HG03558 (cell line): ENCODE data around the gene SLC25A53.
"Not testable (repeated sequence)": the region's sequence is repeated elsewhere in the genome, so short reads cannot be mapped to it uniquely, and the experiment has no call there.

Source experiments
- ATAC-seq: cut with Tn5 transposase; IDR thresholded peaks from one replicate; pipeline ENCODE4 v1.9.1; 2021; ENCODE audit warnings: moderate number of reproducible peaks; ENCODE audit not compliant: unreplicated experiment; ENCODE audit errors: extremely low read depth

SLC25A53 gene

DNA sequence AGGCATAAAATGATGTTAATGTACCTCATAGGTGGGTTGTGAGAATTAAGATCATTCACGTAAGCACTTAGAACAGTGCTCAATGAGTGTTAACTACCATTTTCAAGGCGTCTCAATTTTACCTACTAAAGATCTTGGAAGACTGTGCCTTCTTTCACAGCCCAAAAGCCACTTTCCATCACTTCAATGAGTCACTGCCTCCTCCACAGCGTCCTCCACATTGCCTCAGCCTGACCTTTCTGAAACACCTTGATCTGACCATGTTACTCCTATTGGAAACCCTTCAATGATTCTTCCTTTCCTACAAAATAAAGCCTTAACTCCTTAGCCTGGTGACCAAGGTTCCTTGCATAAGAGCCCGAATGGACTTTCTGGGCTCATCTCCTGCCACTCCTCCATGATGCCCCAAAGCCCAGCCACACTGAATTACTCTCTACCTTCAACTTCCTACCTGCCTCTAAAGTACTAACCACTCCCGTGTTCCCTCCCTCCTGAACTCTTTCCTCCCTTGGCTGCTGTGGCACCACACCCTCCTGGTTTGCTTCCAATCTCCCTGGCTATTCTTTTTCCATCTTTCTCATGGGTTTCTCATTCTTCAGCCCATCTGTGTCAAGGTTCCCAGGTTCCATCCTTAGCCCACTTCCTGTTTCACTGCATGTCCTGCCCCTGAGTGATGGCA is 22.1 kb downstream of the SLC25A53 start:
- no peak for ATAC-seq

DNA sequence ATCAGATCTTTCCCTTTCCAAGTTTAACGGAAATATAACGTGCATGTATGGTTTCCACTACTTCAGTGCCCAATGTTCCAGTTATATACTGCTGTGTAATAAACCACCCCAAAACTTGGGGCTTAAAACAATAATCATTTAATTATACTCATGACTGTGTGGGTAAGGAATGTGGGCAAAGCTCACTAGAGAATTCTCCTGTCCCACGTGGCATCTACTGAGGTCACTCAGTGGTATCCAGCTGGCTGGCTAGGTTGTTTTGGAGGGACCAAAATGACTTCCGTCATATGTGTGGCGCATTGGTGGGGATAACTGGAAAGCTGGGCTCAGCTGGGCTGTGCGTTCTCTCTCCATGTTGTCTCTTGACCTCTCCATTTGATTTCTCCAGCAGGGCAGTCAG is 26.0 kb downstream of the SLC25A53 start:
- ATAC-seq: no peak

DNA sequence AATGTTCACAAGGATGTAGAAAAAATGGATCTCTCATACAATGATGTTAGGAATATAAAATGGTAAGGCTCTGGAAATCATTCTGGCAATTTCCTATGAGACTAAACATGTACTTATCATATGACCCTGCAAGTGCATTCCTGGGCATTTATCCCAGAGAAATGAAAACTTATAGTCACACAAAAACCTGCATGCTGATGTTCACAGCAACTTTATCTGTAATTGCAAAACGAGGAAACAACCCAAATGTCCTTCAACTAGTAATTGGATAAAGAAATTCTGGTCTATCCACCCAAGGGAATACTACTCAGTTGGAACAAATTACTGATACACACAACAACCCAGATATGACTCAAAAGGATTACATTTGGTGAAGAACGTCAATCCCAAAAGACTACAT is 30.0 kb downstream of the SLC25A53 start:
- no peak for ATAC-seq

DNA sequence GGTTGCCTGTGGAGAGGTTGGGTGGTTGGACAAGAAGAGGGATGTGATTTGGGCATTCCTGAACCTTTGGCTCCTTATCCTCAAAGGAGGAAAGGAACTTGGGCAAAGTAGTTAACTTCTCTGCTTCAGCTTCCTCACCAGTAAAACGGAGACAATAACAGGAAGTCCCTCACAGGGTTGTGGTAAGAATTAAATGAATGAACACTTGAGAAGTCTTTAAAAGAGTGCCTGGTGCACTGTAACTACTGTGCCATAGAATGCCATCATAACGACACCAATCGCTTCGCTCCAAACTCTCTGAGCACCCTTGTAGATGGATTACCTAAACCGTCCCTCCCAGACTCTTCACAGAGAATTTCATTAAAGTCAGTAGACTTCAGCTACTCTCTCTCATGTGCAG is 34.0 kb downstream of the SLC25A53 start:
- ATAC-seq: no peak

DNA sequence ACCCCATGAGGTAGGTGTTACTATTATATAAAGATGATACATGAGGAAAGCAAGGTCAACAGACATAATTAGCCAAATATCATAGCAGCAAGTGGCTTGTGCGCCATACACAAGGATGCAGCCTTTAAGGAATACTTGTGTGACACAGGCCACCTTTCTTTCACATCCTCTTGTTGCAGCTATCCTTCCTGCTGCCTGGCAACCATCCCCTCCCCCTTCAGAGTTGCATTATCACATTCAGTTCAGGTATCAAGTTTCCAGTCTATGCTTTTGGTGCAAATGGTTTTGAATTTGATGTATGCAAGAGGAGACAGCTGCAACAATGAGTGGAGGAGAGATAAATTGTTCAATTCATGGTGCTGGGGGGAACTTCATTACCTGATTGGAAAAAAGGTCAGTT is 38.0 kb downstream of the SLC25A53 start:
- no peak for ATAC-seq

DNA sequence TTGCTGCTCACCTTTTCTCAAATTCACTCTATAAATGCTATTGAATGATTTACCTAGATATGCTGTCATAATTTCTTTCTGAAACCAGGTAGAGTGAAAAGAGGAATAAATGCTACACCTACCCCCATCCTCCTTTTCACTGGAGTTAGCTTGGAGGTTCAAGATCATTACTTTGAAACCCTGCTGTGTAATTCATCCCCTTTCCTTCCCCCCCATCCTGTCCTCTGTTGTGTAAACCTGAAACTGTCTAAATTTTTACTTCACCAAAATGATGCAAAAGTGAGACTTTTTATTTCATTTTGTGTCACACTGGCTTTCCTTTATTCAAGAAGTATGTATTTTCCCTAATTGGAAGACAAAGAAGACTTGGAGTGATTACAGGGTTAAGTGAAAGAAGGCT is 39.0 kb downstream of the SLC25A53 start:
- ATAC-seq: no peak

DNA sequence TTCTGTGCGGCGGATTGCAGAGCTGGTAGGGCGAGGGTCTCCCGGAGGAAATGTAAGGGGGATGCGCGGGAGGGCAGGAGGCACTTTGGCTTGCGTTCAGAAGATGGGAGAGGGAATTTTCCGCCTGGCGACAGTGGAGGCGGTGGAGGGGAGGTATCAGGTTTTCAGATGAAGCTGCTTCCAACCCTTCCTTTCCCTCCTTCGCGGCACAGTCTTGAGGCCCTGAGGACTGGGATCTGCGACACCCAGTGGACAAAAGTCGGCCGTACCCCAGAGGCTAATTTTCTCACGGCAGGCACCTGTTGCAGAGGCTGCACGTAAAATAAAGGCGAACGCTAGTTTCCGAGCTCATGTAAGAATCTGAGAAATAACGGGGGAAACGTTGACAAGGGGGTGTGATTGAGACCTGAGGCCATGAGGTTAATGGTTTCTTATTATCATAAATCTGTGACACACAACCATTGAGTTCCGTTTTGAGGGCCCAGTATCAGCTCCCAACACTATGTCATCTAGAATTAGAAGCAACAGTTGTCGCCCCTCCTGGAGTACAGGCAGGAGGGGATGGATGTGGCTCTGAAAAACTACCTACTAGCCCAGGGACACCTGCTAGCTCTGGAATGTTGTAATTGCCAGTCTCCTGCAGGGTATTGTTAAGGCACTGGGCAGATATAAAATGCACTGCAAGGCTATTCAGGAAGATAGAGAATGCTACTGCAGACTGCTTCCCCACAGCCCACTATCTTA is 43.4 kb downstream of the SLC25A53 start:
- no peak for ATAC-seq

DNA sequence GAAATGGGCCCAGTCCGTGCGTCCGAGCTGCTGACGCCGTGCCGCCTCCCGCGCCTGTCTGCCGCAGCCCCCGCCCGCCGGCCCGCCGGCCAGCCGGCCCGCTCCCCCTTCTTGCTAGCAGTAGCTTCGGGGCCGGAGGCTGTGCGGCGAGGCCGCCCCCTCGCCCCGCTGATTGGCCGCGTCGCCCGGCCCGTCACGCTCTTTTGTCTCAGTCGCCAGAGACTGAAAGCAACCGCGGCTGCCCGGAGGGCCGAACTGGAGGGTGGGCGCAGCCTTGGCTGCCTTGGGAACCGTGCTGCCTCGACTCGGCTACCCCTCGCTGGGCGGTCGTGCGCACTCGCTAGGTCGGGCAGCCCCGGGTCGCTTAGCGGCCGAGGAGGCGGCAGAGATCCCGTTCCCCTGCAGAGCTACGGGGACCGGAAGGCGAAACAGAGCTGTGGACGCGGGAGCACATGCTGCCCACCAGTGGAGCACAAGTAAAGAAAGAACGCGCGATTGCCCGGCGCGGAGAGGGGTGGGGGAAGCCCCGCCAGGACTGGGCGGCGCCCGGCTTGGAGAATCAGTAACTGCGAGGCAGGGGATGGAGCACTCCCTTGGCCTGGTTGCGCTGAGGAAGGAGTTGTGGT is 44.4 kb downstream of the SLC25A53 start, which contains the start of gene ZCCHC18:
TSS of gene ZCCHC18 (plus strand) at position 198 of the 626 bp plus-strand sequence. CDS start 1,589 bp downstream, outside the sequence.
- peak; percentile 51 for ATAC-seq

DNA sequence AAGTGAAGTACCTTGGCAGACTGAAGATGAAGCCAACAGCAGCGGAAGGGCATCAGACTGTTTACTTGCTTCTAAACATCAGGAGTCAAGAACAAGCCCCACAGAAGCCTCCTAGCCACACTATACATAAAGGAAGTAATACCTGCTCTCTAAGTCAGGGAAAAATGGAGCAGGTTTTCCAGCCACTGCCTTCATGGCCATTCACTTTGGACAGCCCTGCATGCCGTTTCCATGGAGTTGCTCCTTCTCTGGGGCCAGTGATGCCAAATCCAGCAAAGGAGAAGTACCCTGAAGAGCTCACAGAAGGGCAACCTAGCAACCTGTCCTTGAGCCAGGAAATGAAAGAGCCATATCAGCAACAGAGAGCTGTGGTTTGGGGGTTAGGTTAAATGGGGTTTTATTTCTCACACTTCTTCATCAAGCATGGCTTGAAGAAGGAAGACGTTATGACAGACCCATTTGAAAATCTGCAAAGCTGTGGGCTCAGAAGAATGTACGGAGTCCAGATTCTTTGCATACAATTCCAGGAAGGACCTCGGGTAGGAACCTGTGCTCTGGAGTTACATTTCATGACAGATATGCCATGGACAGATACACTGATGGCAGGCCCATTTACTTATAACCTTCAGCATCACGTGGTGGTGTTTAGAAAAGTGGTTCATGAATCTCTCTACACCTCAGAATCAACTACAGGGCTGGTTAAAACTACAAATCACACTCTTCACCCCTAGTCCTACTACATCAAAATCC is 46.1 kb downstream of the SLC25A53 start:
- not testable (repeated sequence) for ATAC-seq

DNA sequence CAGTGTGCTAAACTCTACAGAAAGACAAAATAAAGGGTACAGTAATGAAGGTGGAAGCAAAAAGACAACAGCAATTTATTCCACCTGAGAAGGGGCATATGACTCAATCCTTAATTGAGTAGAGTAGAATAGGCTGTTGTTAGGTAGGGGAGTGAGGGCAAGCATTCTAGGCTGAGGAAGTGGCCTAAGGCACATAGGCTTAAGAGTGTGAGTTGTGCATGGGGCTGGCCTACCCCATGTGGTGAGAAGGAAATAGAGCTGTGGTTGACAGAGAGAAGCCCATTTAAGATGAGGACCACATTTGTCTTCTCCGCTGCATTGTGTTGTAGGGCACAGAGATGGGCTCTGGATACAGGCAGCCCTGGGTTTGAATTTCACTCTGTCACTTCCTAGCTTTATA is 47.9 kb downstream of the SLC25A53 start:
- no peak for ATAC-seq

DNA sequence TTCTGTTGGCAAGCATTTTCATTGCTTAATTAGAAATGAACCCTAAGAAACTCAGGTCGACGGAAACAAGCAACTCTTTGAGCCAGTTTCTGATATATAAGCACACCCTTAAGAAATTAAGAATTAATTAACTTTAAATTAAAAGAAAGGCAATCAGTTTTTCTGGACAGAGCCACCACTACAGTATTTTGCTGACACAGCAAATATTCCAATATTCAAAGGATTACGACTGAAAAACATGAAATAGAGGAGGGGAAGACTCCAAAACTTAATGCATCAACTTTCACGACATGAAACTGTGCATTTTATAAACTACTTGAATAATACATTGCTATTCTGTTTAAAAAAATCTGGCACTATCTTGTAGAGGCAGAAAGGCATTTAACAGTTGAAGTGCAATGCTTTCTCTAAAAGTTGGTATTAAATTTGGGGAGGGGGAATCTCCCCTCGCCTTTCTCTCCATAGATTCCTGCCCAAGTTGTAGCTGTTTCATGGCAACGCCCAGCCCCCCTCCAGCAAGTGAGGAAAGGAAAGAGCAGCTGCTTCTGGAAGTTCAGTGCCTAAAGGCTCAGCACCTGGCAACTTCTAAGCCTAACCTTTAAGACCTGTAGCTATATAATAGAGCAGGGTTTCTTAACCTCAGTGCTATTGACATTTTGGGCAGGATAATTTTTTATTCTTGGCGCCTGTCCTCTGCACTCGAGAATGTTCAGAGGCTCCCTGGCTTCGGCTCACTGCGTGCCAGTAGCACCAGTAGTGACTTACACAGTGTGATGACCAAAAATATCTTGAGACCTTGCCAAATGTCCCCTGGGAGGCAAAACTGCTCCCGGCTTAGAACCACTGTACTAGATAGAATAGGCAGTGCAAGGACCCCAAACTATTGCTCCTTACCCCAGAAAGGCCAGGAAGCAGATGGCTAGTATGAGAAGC is 51.2 kb downstream of the SLC25A53 start:
- ATAC-seq: no peak

DNA sequence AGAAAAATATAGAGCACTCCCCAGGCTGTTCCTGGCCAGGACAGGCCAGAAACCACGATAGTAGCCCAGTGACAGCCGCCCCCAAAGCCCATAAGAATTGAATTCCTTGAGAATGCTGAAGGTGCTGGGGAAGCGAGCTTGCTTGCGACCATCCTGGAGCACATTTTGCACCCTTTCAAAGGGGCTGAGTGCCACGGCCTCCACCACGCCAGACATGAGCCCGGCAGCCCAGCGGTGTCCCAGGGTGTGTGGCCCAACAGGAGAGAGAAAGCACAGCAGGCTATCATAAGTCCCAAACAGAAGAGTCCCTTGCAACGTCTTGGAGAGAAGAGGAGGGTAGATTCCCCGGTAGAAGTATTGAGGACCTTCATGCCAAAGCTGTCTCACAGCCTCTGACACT is 52.1 kb downstream of the SLC25A53 start:
- no peak for ATAC-seq

DNA sequence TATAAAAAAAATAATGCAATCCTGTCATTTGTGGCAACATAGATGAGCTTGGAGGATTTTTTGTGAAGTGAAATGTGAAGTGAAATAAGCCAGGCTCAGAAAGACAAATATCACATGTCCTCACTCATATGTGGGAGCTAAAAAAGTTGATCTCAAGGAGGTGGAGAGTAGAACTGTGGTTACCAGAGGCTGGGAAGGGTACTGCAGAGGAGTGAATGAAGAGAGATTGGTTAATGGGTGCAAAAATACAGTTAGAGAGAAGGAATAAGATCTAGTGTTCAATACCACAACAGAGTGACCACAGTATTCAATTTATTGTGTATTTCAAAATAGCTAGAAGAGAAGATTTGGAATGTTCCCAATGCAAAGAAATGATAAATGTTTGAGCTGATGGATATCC is 57.9 kb downstream of the SLC25A53 start:
- ATAC-seq: no peak

DNA sequence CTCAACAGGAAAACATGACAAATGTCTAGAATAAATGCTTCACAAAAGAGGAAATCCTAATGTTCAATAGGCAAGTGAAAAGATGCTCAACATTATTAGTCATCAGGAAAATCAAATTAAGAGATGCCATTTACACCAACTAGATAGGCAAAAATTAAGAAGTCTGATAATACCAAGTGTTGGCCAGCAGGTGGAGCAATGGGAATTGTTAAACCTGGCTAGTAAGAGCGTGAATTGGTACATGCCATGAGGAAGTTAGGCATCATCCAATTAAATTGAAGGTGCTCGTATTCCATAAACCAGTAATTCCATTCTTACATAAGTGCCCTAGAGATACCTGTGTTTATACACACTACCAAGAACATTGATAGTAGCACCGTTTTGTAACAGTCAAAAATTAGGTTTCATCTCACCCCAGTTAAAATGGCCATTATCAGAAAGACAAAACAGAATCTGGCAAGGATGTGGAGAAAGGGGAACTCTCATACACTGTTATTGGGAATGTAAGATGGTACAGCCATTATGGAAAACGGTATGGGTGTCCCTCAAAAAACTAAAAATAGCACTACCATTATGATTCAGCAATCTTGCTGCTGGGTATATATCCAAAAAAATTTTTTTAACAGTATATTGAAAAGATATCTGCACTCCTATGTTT is 58.5 kb downstream of the SLC25A53 start:
- peak; percentile 67 for ATAC-seq

DNA sequence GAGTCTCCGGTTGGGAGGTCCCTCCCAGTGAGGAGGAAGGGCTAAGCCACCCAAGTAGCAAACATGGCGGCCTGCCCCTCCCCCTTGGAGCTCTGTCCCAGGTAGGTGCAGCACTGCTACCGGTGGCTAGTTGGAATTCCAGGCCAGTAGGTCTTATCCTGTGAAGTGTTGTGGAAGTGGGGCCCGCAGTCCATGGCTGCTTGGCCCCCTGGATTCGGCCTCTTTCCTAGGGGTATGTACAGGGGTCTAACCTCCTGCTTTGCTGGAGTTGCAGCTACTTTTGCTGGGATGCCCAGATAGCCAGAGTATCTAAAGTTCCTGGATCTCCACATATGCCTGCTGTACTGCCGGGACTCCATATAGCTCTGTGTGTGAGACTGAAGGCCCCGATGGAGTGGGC is 70.9 kb downstream of the SLC25A53 start:
- no peak for ATAC-seq

DNA sequence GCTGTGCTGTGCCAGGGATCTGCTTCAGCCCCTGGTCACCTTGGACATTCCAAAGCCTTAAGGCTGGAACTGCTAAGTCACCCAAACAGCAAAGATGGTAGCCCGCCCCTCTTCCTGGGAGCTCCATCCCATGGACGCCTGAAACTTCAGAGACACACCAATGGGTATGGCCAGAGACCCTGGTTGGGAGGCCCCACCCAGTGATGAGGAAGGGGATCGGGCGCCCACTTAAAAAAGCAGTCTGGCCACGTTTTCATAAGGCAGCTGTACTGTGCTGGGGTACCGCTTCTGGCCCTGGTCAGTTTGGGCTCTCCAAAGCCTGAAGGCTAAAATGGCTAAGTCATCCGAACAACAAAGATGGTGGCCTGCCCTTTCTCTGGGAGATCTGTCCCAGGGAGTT is 71.3 kb downstream of the SLC25A53 start:
- no peak for ATAC-seq

DNA sequence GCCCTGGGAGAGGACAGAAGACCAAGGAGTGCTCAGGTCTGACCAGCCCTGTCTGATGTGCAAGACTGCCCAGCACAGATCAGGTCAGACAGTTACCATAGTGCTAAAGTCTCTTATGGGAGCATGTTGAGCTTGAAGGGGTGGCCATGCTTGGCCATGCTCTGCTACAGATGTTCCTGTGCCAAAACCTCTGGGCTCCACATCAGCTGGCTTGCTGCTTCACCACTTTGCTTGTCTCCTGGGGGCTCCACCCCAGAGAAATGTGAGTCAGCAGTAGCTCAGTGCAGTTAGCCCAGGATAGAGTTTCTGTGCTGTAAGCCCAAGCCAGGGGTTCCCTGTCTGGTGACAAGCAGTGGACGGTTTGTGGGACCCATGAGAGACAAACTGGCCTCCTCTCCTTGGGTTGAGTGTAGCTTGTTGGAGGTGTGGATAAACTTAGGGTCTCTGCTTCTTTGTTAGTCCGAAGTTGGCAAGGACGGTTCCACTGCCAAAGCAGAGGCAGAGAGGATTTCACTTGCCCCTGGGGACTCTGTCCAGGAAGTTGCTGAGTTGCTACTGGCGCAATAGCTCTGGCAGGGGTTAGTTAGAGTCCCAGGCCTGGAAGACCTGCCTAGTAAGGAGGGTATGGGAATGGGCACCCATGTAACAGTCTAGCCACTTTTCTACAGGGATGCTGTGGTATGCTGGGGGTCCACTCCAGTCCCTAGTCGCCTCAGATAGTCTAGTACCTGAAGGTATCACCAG is 72.1 kb downstream of the SLC25A53 start:
- ATAC-seq: no peak

DNA sequence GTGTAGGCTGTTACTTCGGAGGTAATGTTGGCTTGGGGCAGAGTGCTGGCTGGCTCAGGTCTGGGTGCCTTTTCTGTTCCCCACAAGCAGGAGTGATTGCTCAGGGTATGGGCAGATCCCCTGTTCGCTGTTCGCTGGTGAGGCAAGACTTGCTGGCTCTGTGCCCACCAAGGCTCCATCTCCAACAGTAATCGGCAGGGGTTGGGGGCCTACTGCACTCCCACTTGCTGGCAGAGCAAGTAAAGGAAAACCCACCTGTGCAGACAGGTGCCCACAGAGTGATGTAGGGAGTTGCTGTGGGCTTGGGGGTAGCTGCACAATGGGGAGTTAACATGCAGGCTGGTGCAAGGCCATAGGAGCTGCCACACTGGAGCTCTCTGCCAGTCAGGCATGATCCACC is 72.7 kb downstream of the SLC25A53 start:
- ATAC-seq: no peak
